OCI-LY7 (cell line): ENCODE data around the gene CYB5R4. TPM values are rescaled to one million over a fixed set of nuclear protein-coding genes. Genes with fewer than 3 reads are reported as not detected.

Experiments
- BruUV-seq: library from RNA; stranded (reverse); fragments of 400-500 nt; replicated peaks from 2 replicates; lab custom pipeline; 2021; lab: Mats Ljungman, UMichigan
- CTCF ChIA-PET: fragments of 300-600 bp; sonication (Branson Sonifier 250); formaldehyde crosslinking; loops from one replicate; lab custom pipeline; 2022; ENCODE audit warnings: antibody characterized with exemption; ENCODE audit not compliant: unreplicated experiment; lab: Charles Lee
- POLR2A ChIA-PET: fragments of 300-600 bp; sonication (Branson Sonifier 250); formaldehyde crosslinking; loops from one replicate; lab custom pipeline; 2022; ENCODE audit warnings: antibody characterized with exemption; lab: Charles Lee
- DNase-seq: peaks from one replicate; pipeline ENCODE4 v3.0.0-alpha.2; 2015; ENCODE audit warnings: low spot score
- H2AFZ ChIP-seq: fragments of 200-600 bp; sonication (generic), shearing (Covaris generic); 2 replicates; pipeline ENCODE4 v1.6.1; 2014; ENCODE audit warnings: mild to moderate bottlenecking, antibody characterized with exemption, low read length, moderate library complexity
- H3K27ac ChIP-seq: fragments of 200-600 bp; sonication (generic); 2 replicates; pipeline ENCODE4 v1.5.1; 2014; ENCODE audit warnings: mixed run types, low read depth, mild to moderate bottlenecking, moderate library complexity, low read length, inconsistent platforms; ENCODE audit not compliant: poor library complexity, severe bottlenecking
- H3K36me3 ChIP-seq: fragments of 200-600 bp; sonication (generic); 2 replicates; pipeline ENCODE4 v1.6.1; 2014; ENCODE audit warnings: mild to moderate bottlenecking, antibody characterized with exemption, low read length, moderate library complexity, mixed read lengths; ENCODE audit not compliant: insufficient read depth
- H3K4me1 ChIP-seq: fragments of 200-600 bp; sonication (generic); 2 replicates; pipeline ENCODE4 v1.5.1; 2014; ENCODE audit warnings: mild to moderate bottlenecking, low read length; ENCODE audit not compliant: insufficient read depth, poor library complexity, severe bottlenecking
- H3K4me2 ChIP-seq: fragments of 200-600 bp; sonication (generic); 2 replicates; pipeline ENCODE4 v1.6.1; 2014; ENCODE audit warnings: mild to moderate bottlenecking, low read length
- H3K4me3 ChIP-seq: fragments of 200-600 bp; sonication (generic); 2 replicates; pipeline ENCODE4 v1.5.1; 2014; ENCODE audit warnings: mild to moderate bottlenecking, low read depth, low read length; ENCODE audit not compliant: poor library complexity, severe bottlenecking
- H3K79me2 ChIP-seq: fragments of 200-600 bp; sonication (generic); 2 replicates; pipeline ENCODE4 v1.6.1; 2016; ENCODE audit warnings: low read depth, mild to moderate bottlenecking, low read length, moderate library complexity, mixed read lengths; ENCODE audit not compliant: insufficient read depth
- H3K9me2 ChIP-seq: fragments of 200-600 bp; sonication (generic); 2 replicates; pipeline ENCODE4 v1.6.1; 2016; ENCODE audit warnings: mild to moderate bottlenecking, low read length, mixed read lengths; ENCODE audit not compliant: insufficient read depth
- H3K9me3 ChIP-seq: fragments of 200-600 bp; sonication (generic); 2 replicates; pipeline ENCODE4 v1.6.1; 2014; ENCODE audit warnings: mild to moderate bottlenecking, mixed run types, low read length, mixed read lengths
- H4K20me1 ChIP-seq: fragments of 200-600 bp; sonication (generic); 2 replicates; pipeline ENCODE4 v1.6.1; 2014; ENCODE audit warnings: mild to moderate bottlenecking, antibody characterized with exemption, low read length, moderate library complexity, mixed read lengths; ENCODE audit not compliant: insufficient read depth
- EZH2phosphoT487 ChIP-seq: fragments of 200-600 bp; sonication (generic); IDR thresholded peaks from 2 replicates; pipeline ENCODE4 v1.6.1; 2018; ENCODE audit warnings: low read depth, borderline replicate concordance, mild to moderate bottlenecking, mixed run types, antibody characterized with exemption, low read length, moderate library complexity, mixed read lengths
- intact Hi-C: fragments of 100-400 bp; cut with micrococcal nuclease; formaldehyde crosslinking; loops from one replicate; pipeline ENCODE4 v1.10.0; 2022; ENCODE audit not compliant: unreplicated experiment
- total RNA-seq, 2 experiments: library from RNA; depleted of rRNA in 1 of 2; stranded (reverse); fragments of >200 nt in 1 of 2; shearing (Covaris generic) in 1 of 2; gene quantifications; 2 replicates each; pipeline ENCODE4 v1.2.3, GENCODE V29; 2014 to 2022
- TF ChIP-seq, protein P1 (sequence below): fragments of 200-600 bp; sonication (generic); conservative IDR thresholded peaks from 2 replicates; pipeline ENCODE4 v1.5.1; 2014; ENCODE audit warnings: mild to moderate bottlenecking, antibody characterized with exemption, low read length, moderate library complexity, mixed read lengths

CYB5R4 gene
- total RNA-seq, 2 experiments from 2014 or later: 16.2 to 34.8 TPM

DNA sequence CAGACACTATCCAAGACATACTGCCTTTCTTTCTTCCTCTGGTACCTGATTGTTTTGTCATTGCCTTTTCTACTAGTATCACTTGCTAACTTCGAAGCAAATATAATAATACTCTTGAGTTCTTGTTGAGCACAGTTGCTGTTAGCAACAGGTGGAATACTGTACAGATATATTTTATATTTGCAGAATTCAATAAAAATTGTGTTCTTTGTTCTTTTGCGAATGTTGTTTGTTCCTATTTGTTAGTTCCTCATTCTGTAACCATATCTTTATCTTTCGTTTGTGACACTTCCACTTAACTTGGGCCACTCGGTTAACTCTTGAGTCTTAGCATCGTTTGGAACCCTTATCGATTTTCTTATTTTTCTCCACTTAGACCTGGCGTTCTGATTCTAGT lies 868 bp downstream of the CYB5R4 start:
- POLR2A ChIA-PET: interaction anchor here (1.7 to 2.1 kb wide), 2 partner anchors 9 kb away, joined by 3 to 4 read pairs; no protein-coding TSS in a partner anchor
- peaks cover 22% of the 10 kb centered on the region for H3K36me3 ChIP-seq
- peak overlapping the region; percentile 20 for H3K27ac ChIP-seq
- DNase-seq: no peak
- peaks cover 9% of the 10 kb centered on the region; the same call in 1 of the 2 replicates for H4K20me1 ChIP-seq
- peak overlapping the region; percentile 88 for H3K4me2 ChIP-seq
- peak overlapping the region; percentile 89 for H3K4me3 ChIP-seq
- H3K9me2 ChIP-seq: no peaks in the 10 kb centered on the region
- peaks cover 33% of the 10 kb centered on the region for H3K4me1 ChIP-seq
- H2AFZ ChIP-seq: no peak overlapping the region; the same call in 1 of the 2 replicates
- TF ChIP-seq, protein P1, sequence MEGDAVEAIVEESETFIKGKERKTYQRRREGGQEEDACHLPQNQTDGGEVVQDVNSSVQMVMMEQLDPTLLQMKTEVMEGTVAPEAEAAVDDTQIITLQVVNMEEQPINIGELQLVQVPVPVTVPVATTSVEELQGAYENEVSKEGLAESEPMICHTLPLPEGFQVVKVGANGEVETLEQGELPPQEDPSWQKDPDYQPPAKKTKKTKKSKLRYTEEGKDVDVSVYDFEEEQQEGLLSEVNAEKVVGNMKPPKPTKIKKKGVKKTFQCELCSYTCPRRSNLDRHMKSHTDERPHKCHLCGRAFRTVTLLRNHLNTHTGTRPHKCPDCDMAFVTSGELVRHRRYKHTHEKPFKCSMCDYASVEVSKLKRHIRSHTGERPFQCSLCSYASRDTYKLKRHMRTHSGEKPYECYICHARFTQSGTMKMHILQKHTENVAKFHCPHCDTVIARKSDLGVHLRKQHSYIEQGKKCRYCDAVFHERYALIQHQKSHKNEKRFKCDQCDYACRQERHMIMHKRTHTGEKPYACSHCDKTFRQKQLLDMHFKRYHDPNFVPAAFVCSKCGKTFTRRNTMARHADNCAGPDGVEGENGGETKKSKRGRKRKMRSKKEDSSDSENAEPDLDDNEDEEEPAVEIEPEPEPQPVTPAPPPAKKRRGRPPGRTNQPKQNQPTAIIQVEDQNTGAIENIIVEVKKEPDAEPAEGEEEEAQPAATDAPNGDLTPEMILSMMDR: no peak
- no peak for TF ChIP-seq EZH2phosphoT487
- no TSS peak for BruUV-seq
- intact Hi-C loops: loop anchor here (5.0 to 10.0 kb wide), 2 partner anchors 666 to 793 kb away; partner anchors contain the start of genes DOP1A, PGM3, RWDD2A and UBE3D
- H3K9me3 ChIP-seq: peaks cover 7% of the 10 kb centered on the region; the same call in 1 of the 2 replicates
- H3K79me2 ChIP-seq: peaks cover 47% of the 10 kb centered on the region
- CTCF ChIA-PET: no interaction called here

DNA sequence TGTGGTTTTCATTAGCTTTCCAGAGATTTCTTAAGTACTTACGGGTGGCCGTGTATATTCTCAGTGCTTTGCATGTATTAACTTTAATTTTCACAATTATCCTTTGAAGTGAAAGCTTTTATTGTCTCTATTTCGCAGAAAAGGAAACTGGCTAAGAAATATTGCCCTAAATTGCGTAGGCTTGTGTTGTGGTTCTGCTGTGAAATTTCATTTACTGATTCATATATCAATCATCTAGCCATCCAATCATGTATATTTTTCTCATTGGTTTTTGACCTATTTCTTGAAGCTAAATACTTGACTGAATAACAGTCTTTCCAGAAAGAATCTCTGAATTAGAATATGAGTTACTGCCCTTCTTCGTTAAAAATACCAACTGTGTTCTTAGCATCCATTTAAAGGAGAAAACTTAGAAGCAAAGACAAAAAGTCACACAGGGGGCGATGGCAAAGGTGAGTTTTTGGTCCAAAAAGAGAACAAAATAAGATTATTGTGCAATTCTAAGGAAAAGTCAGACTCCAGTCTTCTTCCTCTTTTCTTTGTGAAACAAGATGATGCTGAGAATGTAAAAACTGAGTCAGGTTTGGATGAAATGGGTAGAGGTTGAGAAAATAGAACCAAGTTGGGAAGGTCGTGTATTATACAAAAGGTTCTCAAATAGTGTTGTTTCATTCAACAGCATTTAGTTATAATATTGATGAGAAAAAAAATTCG lies 1.4 kb downstream of the CYB5R4 start:
- Histone ChIP-seq H3K9me2 (no peaks in the 10 kb centered on the region), H2AFZ (no peak overlapping the region), H3K4me2 (peak overlapping the region; percentile 88), H3K36me3 (peaks cover 28% of the 10 kb centered on the region), H3K4me3 (peak overlapping the region; percentile 89), H3K9me3 (peaks cover 9% of the 10 kb centered on the region; the same call in 1 of the 2 replicates), H3K4me1 (peaks cover 33% of the 10 kb centered on the region), H4K20me1 (peaks cover 9% of the 10 kb centered on the region; the same call in 1 of the 2 replicates), H3K79me2 (peaks cover 47% of the 10 kb centered on the region), H3K27ac (no peak overlapping the region)
- CTCF ChIA-PET: no interaction called here
- POLR2A ChIA-PET: interaction anchor here (1.7 kb wide), 1 partner anchor 10 kb away, joined by 3 read pairs; no protein-coding TSS in a partner anchor
- DNase-seq: no peak
- TSS peak; percentile 72 for BruUV-seq
- intact Hi-C loops: loop anchor here (5.0 to 10.0 kb wide), 2 partner anchors 666 to 794 kb away; partner anchors contain the start of genes DOP1A, PGM3, RWDD2A and UBE3D
- TF ChIP-seq EZH2phosphoT487: no peak
- TF ChIP-seq, protein P1: no peak
